Activated T-cell treated with anti-CD3 and anti-CD28 coated beads, Interleukin-2, amount 50 U/mL, for 48 hours (primary cell): ENCODE results near the gene LRFN5.
"Not testable (repeated sequence)": the region's sequence is repeated elsewhere in the genome, so short reads cannot be mapped to it uniquely, and the experiment has no call there.

ENCODE experiments used
- DNase-seq, 2 experiments: peaks; one replicate each; pipeline ENCODE4 v3.0.0-alpha.2; 2020

LRFN5 gene

GRCh38 chr14:41606532-41607303 lies at the start of gene LRFN5:
LRFN5 (plus strand) TSS chr14:41606876.
- peak in 1 of 2 experiments; percentile 24 for DNase-seq

- DNase-seq: no peak
Measured at GRCh38 chr14:41558490-41558889, 48.2 kb upstream of the LRFN5 start.

DNA sequence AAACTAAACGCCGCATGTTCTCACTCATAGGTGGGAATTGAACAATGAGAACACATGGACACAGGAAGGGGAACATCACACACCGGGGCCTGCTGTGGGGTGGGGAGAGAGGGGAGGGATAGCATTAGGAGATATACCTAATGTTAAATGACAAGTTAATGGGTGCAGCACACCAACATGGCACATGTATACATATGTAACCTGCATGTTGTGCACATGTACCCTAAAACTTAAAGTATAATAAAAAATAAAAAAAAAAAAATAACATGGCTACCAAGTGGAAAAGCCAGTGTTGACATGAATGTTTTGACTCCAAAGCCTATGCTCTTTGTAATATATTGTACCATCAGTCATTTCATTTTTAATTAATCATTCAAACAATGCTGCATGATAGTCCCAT lies 39.8 kb upstream of the LRFN5 start:
- DNase-seq: not testable (repeated sequence)

GRCh38 chr14:41568979-41569378 lies 37.7 kb upstream of the LRFN5 start:
- no peak for DNase-seq

- DNase-seq: no peak
Measured at GRCh38 chr14:41570415-41571155, 36.1 kb upstream of the LRFN5 start.

DNA sequence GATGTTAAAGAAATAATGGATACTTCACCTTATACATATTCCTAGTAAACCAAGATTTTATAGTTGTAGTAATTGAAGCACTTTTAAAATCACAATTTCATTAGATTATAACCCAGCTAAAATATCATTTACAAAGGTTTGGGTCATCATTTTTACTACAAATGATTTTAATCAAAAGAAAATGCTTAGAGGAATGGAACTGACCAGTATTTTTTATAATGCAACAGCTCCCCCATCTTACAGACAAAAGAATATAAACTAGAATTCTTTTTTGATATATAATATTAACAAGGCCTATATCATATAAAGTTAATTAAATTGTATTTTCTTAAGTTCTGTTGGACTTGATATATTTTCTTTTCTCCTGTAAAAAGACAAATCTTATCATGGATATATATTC lies 20.4 kb upstream of the LRFN5 start:
- DNase-seq: no peak

GRCh38 chr14:41597647-41598046 lies 9.0 kb upstream of the LRFN5 start:
- no peak for DNase-seq

DNA sequence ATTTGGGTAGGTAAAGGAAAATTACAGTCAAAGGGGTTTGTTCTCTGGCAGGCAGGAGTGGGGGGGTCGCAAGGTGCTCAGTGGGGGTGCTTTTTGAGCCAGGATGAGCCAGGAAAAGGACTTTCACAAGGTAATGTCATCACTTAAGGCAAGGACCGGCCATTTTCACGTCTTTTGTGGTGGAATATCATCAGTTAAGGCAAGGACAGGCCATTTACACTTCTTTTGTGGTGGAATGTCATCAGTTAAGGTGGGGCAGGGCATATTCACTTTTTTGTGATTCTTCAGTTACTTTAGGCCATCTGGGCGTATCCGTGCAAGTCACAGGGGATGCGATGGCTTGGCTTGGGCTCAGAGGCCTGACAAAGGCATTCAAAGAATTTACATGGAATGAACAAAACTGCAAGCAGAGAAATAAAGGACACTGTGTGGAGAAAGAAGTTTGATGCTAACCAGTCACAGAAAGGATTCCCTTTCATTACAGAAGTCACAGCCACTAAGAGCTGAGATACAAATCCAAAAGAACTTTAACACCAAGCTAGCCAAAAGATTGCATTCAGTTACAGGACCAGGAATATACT lies 6.8 kb upstream of the LRFN5 start:
- DNase-seq: not testable (repeated sequence)

- no peak for DNase-seq
Measured at GRCh38 chr14:41604721-41605531, 1.8 kb upstream of the LRFN5 start.

DNA sequence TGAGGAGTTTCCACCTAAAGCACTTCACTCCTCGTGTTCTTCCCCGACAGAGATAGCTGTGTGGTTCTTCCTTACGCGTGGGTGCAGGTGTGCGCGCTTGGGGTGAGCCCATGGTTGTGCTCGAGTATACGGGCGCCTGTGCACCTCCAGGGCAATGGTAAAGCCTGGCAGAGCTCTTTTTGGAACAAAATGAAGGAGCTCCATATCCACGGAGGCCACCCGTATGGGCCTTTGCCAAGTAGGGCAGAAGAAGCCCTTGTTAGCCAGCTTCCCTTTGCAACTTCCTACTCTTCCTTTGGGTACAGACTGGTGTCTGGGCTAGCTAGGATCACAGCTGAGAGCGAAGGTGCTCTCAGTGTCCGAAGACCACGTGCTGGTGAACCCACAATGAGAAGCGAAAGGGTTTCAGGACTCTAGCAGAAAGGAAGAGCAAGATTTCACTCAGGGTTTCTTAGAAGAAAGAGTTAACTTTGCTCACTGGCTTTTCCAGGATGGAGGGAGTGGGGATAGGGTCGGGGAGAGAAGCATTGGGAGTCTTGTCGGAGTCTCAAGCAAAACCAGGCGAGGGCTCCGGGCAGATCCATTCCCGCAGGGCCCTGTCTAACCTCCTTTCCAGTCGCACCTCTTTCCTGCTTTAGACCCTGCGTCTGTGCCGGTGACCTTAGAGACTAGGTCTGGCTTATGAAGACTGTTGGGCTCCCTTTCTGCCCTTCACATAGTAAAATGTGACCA lies 960 bp upstream of the LRFN5 start:
- peak in 1 of 2 experiments; percentile 23 for DNase-seq

- peak in 1 of 2 experiments; percentile 22 for DNase-seq
Measured at GRCh38 chr14:41606282-41606531, 469 bp upstream of the LRFN5 start.

GRCh38 chr14:41607304-41607775 lies 664 bp downstream of the LRFN5 start:
- peak in 1 of 2 experiments; percentile 20 for DNase-seq

DNA sequence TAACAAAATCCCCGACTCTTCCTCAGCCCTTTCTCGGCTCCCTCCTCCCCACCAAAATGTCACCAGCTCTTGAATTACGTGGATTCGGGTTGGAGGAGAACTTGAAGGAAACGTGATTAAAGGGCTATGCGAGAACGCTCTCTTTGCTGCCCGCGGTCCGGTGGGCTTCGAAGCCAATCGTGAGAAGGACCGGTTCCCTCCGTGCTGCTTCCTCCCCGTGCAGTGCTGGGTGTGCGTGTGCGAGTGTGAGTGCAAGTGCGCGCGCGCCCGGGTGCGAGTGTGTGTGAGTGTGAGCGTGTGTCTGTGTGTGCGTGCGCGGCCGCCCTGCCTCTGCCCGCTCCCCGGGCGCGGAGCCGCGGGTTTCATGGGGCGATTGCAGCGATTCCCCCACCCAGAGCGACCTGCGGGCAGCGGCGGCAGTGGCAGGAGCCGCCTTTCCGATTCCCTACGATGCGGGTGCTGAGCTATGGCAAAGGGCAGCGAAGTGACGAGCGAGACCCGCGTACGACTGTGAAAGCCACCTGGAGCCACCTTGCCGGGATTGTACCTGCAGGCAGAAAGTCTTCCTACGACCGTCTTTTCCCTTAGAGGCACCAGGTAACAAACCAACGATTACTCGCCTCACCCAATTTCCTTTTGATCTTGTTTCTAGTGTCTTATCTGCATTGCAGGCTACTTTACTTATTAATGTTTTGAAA lies 1.4 kb downstream of the LRFN5 start:
- DNase-seq: no peak

DNA sequence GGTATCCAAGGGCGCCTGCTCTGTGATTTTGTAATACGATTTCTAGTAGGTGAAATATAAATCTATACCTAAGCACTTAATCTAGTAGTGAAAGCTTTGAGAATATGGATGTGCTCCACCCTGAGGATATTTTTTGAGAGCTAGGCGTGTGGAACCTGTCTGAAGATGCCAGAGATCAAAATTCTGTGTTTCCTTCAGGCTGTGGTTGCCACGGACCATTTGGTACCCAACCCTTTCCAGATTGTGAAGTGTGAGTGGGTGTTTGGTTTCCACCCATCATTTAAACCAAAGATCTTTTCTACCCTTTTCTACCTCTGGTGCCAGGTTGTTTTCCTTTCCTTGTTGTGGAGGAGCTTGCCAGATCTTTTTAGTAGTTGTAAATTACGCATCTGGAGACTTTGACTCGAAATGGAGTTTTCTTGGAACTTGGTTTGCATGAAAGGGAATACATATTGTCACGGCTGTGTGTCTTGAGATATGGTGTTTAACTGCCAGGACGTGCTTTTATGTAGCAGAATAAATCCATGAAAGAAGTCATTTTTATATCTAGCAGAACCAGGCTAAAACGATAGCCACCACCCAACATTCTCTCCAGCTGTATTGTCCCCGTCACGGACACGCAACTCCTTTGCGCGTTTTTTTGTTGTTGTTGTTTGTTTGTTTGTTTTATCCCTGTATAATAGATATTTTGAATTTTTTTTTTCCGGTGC lies 2.2 kb downstream of the LRFN5 start:
- no peak for DNase-seq

- DNase-seq: peak in 1 of 2 experiments; percentile 20
Measured at GRCh38 chr14:41609704-41610183, 3.1 kb downstream of the LRFN5 start.

GRCh38 chr14:41615011-41615595 lies 8.4 kb downstream of the LRFN5 start:
- no peak for DNase-seq

DNA sequence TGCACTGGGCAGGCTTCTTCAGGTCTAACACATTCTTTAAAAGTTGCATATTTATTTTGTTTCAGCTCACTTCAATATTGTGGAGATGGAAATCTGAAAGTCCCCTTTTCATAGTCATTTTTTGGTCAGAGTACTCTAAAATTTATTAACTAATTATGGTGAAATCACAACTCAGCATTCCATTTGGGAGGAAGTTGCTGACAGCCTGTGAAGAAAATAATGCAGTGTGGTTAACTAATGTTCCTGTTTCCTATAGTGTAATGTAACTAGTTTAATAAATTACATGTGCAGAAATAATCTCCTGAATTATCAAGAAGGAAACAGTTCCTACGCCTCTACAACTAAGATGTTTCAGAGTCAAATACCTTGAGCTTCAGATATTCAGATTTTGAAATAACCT lies 17.1 kb downstream of the LRFN5 start:
- DNase-seq: no peak

DNA sequence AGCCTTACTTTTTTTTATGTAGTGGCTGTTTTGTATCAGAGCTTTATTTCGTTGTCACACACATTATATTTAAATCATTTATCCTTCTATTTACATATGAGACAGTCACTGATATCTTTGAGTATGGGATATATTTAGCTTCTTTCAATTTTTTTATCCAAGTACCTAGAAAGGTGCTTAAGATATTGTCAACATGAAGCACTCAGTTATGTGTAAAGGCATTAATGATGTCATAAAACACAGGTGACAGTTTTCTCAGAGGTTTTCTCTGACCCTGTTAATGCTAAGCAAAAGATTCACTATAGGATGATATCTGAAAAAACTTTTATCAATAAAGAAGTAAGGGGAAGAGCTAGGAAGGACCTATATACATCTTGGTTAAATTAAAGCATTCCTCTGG lies 23.2 kb downstream of the LRFN5 start:
- DNase-seq: no peak

- no peak for DNase-seq
Measured at GRCh38 chr14:41634286-41634685, 27.6 kb downstream of the LRFN5 start.
